ENCODE results near the gene SCO1.

Gene SCO1

DNA sequence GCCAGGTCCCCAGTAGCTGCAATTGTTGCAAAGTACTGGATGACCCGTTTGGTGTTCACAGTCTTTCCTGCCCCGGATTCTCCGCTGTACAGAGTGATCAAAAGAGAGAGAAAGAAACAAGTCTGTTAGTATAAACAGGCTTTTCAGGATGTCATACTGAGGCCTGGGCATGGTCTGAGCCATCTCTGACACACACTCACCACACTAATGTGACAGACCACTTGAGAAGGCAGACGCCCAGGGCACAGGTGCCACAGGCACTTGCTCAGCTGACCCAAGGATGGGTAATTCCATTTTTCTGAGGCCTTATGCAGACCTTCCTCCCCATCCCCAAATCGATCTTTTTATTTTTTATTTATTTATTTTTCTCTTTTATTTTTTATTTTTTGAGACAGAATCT, 47.7 kb downstream of the SCO1 start:
- no peak for DNase-seq

DNA sequence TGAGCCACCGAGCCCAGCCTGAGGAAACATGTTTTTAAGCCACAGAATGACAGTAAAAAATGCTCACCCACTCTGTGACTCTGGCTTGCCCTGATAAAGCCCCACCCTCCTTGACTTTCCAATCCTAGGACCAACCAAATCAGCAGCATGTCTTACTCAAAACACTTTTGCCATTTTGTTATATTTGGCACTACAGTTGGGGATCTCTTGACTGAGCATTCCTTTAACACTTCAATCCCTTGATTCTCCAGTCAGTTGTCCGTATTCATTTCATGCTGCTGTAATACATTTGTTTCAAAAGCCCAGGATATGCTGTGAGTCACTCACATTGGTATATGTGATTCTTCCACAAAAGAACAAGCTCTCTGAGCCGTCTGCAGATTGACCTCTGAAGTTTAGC, 48.4 kb downstream of the SCO1 start:
- no peak for DNase-seq

DNA sequence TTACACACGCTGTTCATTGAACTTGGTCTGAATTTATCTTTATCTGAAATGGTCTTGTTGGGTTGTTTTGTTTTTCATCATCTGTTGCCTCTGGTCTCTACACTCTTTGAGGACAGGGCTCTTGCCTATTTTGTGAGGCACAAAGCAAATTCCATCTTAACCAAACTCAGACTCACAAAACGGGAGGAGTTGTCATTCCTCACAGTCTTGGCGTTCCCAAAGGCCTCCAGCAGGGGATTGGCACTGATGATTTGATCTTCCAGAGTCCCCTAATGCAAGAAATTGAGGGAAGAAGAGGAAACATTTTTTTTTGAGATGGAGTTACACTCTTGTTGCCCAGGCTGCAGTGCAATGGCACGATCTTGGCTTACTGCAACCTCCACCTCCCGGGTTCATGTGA, 49.0 kb downstream of the SCO1 start:
- DNase-seq: no peak

DNA sequence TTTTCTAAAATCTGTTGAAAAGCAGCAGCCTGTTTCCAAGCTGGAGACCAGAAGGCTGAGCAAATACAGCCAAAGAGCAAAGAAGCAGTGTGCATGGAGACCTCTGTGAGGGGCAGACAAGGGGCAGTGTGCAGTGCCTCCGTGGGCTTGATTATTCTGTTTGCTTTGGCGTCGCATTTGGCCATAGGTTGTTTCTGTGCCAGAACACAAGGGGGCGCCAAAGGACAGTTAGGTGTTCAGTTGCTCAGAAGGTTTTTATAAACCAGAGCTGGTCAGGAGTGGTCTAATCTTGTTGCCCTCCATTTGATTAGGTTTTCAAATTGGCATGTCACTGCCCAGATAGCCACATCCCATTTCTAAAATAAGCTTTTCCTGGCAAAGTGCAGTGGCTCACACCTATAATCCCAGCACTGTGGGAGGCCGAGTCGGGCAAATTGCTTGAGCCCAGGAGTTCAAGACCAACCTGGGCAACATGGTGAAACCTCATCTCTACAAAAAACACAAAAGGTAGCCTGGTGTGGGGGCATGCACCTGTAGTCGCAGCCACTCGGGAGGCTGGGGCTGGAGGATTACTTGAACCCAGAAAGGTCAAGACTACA, 50.8 kb downstream of the SCO1 start:
- peak; percentile 45 for DNase-seq

DNA sequence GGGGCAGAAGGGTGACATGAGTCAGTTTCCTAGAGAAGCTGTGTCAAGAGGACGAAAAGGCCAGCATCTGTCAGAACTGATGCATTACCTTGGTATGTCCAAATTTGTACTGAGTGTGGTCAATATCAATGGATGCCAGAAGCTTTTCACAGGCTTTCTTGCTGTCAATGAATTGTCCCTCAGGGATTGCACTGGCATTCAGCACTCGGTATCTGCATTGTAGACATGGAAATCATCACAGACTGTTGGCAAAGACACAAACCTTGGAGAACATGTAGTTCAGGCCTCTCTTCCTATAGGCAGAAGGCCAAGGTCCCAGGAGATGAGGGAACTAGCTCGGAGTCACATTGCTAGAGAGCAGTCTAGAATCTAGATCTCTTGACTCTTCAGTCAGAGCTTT, 56.9 kb downstream of the SCO1 start:
- DNase-seq: no peak

DNA sequence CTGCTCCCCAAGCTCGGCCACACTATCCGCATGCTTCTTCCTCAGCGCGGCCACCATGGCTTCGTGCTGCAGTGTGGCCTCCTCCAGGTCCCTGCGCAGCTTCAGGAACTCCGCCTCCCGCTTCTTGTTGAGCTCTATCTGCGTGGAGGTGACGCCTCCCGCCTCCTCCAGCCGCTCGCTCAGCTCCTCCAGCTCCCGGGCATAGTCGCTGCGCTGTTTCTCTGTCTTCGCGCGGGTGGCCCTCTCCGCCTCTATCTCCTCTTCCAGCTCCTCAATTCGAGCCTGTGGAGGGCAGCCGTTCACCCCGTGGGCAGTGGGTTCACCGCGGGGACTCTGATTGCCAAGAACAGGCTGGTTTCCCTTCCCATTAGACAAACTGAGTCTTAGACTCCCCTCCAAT, 59.2 kb downstream of the SCO1 start:
- DNase-seq: no peak

DNA sequence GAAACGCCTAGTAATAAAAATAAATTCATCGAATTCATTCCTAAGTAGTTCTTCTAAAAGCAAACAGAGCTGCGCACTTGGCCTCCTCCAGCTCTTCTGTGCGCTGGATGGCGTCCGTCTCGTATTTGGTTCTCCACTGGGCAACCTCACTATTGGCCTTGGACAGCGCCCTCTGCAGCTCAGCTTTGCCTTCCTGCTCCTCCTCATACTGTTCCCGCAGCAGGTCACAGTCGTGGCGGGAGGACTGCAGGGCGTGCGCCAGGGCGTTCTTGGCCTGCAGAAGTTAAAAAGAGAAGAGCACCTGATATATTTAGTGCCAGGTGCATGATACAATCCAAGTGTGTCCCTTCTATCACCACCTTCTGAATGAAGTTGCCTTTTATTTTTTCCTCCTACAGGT, 62.0 kb downstream of the SCO1 start:
- no peak for DNase-seq

DNA sequence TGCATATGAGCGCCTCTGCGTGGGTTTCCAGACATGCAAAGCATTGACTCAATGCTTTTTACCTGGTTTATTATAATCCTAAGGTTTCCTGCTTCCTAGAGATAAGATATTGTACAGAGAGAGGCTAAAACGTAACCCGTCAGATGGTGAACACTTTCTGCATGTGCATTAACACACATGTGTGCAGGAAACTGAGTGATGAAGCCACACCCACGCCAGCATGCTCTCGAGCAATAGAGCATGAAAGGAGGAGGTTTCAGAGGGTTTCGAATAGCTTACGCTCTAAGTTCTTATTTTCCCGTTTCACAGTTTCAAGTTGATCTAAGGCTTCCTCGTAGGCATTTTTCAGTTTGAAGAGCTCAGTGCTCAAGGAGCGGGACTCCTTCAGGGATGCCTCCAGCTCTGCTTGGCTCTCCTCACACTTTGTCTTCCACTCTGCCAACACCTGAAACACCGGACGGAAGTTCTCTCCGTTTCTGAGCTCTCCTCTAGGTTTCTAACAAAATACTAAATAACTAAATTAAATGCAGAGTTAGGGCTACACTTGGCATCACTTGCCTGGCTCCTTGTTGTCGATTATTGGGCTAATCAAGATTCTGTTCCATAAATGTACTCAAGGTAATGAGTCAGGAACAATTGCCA, 63.5 kb downstream of the SCO1 start:
- DNase-seq: no peak

DNA sequence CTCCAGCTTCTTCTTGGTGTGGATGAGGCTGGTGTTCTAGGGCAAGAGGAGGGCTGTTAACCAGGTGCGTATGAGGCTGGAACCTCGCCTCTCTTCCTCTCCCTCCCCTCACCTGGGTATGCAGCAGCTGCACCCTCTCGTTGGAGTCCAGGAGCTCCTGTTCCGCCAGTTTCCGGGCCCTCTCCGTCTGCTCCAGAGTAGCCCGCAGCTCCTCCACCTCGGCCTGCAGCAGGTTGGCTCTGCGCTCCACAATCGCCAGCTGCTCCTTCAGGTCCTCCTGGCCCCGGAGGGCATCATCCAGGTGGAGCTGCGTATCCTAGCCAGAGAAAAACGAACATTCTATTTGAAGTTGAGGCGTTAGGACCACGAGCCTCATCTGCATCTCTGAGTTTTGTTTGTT, 65.6 kb downstream of the SCO1 start:
- no peak for DNase-seq

DNA sequence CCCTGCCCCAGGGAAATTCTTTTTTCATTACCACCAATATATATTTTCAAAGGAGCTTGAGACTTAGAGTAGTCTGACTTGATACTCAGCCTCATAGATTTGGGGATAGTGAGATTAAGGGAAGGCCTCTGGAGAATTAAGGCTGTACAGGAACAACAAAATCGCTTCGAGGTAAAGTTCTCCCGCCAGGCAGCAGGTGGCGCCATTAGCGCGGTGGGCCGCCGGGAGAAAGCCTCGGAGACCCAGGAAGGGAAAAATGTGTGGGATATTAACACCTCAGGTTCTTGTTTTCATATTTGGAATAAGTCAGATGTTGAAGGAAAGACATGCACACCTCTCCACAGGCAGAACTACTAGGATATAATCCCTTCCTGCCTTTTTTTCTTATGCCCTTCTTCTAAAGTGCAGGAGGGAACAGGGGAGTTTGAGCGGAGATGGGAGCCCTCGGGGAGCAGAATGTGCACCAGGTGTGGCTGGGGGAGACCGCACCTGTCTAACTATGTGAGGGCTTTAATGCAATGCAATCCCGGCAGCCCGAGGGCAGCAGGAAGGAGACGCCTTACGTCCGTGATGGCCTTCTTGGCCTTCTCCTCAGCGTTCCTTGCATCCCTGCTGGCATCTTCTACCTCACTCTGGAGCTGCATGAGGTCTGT, 66.2 kb downstream of the SCO1 start:
- no peak for DNase-seq

DNA sequence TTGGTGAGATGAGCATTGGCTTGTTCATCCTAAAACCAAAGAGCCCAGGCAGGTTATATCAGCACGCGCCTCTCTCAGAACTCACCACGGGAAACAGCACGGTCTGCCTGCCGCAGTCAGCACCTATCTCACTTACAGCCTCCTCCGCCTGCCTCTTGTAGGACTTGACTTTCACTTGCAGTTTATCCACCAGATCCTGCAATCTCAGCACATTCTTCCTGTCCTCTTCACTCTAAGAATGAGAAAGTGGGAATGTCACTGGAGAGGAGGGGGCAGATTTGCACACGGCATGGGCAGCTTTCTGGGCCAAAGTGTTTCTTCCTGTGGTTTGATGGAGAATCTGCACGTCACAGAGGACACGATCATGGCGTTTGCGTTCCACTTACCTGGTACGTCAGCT, 67.6 kb downstream of the SCO1 start:
- DNase-seq: no peak

DNA sequence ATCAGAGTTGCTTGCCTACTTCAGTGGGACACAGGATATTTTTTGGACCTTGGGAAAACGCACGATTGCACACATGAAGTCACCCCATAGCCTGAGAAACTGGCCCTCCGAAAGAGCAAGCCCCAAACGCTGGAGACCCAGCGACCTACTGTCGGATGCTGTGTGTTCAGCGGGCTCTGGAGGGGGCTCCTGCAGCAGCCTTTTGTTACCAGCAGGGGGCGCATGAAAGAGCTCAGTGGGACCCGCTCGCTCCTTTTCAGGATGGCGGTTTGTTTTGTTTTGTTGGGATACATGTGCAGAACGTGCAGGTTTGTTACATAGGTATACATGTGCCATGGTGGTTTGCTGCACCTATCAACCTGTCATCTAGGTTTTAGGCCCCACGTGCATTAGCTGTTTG, 68.6 kb downstream of the SCO1 start:
- DNase-seq: no peak

DNA sequence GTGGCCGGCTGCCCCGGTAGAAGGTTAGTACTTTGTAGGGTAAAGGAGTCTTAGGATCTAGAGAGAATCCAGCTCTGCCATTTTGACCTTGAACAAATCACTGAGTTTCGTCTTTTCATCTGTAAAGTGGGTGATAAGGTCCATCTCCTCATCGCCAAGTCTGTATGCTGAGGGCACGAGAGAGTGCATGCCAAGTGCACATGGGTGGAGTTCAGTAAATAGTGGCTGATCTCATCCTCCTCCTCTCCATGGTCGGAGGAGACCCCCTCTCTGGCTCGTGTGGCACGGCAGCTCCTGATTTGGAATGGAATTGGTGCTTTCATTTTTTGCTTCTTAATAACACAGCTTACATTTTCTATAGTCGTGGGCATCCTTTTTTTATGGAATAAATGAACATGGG, 70.9 kb downstream of the SCO1 start:
- no peak for DNase-seq

DNA sequence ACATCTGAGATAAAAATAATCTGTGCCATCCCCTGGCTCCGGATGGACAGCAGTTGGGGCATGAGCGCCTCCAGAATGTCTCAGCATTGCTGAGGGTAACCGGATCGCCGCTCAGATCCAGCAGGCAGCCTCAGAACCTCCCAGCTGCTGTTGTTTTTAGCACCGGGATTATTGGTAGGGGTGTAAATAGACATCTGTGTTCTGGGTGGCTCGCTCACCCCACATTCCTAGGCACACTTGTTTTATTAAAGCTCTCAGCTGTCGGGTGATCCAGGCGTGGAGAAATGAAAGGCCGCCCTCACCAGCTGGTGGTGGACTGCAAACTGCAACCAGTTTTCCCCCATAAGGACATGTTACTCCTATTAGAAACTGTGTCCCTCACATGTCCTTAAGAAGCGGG, 72.4 kb downstream of the SCO1 start:
- no peak for DNase-seq

DNA sequence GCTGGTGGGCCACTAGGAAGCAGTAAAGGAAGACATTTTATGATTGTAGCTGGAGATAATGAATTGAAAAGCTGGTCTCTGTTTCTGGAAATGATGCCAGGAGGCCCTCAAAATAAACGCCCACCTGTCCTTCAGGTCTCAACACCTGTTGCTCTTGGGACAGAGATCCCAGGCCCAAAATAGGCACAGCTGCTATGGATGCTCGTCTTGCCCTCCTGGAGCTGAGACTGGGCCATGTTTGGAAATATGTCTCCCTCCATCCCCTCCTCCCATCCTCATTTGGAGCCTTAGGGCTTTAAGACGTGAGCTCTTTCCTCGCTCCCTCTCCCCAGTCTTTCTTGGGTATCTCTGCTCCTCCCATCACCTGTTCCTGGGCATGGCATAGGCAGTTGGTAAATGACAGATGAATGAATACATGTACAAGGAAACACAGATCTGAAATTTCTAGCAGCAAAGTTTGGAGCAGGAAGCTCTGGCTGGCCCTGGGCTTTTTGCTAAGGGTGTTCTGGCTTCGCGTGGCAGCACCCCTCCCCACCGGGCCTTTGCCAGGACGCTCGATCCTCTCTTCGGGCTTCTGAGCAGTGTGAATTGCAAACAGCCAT, 73.5 kb downstream of the SCO1 start:
- no peak for DNase-seq

DNA sequence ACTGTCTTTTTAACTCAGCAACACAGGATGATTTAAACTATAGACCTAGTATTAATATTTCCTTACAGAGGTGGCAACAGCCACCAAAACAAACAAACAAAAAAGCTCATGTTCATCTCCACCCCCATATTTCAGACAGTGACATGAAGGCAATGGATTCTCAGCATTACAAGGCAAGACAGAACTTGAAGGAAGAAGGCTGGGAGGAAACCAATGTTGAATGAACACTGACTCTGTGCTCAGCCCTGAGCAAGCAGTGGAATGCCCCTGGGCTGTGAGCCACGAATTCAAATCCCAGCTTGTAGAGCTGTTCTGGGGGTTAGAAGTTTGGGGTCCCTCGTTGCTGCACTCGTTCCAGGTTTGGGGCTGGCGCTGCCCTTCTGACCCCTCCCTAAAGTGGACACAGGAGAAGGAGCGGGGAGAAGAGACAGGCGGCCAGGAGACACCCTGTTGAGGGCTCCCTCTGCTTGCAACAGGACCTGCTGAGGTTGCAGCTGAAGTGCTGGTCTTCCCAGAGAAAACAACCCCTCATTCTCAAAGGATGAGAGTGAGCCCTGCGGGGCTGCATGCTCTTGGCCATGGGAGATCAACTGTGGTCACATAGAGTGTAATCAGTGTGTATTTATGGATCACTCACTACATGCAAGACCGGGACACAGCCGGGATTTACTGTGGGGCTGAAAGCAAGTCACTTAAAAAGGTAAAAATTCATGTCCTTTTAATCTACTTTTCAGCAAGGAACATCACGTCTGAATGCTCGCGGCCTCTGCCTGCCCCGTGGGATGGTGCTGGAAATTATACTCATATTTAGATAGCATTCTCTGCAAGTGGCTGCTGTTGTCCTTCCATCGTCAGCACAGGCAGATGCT, 74.5 kb downstream of the SCO1 start:
- no peak for DNase-seq

Data from NCI-H2227 treated with DMSO at 0.1 percent for 48 hours (cell line).